ENCODE measurements around the gene EPS8L2. TPM values are rescaled to one million over a fixed set of nuclear protein-coding genes. Genes with fewer than 3 reads are reported as not detected.
"Not testable (repeated sequence)": the region's sequence is repeated elsewhere in the genome, so short reads cannot be mapped to it uniquely, and the experiment has no call there.

The EPS8L2 gene
- total RNA-seq, 1 experiment from 2014 or later = 1.8 TPM

DNA sequence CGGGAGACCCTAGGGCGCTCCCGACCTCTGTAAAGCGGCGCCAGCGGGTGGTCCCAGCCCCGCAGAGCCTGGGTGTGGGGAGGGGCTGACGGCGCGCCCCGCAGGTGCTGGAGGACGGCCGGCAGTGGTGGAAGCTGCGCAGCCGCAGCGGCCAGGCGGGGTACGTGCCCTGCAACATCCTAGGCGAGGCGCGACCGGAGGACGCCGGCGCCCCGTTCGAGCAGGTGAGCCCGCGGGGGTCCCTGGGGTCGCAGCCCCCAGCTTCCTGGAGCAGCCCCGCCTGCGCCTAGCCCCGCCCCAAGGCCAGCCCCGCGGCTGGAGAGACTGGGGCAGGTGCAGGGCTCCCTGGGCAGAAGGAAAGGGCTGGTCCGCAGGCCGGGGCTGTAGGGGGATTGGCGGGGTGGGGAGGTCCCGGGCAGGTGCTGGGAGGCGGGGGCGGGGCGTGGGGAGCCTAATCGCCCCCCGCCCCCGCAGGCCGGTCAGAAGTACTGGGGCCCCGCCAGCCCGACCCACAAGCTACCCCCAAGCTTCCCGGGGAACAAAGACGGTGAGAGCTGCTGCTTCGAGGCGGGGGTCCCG, 19.7 kb downstream of the EPS8L2 start:
- no peak for DNase-seq (ENCODE audit: low read depth)

DNA sequence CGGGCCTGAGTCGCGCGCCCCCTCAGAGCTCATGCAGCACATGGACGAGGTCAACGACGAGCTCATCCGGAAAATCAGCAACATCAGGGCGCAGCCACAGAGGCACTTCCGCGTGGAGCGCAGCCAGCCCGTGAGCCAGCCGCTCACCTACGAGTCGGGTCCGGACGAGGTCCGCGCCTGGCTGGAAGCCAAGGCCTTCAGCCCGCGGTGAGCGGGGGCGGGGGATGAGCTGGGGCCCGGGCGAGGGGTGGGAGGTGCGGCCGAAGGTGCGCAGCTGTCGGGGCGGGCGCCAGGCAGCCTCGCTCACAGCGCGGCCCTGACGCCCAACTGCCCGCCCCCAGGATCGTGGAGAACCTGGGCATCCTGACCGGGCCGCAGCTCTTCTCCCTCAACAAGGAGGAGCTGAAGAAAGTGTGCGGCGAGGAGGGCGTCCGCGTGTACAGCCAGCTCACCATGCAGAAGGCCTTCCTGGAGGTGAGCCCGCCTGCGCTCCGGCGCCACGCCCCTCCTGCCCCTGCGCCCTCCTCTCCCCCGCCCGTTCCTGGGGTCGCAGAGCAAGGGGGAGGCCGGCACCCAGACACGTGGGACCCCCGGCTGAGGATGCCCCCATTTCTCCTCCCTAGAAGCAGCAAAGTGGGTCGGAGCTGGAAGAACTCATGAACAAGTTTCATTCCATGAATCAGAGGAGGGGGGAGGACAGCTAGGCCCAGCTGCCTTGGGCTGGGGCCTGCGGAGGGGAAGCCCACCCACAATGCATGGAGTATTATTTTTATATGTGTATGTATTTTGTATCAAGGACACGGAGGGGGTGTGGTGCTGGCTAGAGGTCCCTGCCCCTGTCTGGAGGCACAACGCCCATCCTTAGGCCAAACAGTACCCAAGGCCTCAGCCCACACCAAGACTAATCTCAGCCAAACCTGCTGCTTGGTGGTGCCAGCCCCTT, 20.5 kb downstream of the EPS8L2 start:
- no peak for DNase-seq (ENCODE audit: low read depth)

DNA sequence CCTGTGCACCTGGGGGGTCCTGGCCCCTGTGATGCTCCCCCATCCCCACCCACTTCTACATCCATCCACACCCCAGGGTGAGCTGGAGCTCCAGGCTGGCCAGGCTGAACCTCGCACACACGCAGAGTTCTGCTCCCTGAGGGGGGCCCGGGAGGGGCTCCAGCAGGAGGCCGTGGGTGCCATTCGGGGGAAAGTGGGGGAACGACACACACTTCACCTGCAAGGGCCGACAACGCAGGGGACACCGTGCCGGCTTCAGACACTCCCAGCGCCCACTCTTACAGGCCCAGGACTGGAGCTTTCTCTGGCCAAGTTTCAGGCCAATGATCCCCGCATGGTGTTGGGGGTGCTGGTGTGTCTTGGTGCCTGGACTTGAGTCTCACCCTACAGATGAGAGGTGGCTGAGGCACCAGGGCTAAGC, 21.3 kb downstream of the EPS8L2 start:
- peak; percentile 23 for DNase-seq (ENCODE audit: low read depth)

DNA sequence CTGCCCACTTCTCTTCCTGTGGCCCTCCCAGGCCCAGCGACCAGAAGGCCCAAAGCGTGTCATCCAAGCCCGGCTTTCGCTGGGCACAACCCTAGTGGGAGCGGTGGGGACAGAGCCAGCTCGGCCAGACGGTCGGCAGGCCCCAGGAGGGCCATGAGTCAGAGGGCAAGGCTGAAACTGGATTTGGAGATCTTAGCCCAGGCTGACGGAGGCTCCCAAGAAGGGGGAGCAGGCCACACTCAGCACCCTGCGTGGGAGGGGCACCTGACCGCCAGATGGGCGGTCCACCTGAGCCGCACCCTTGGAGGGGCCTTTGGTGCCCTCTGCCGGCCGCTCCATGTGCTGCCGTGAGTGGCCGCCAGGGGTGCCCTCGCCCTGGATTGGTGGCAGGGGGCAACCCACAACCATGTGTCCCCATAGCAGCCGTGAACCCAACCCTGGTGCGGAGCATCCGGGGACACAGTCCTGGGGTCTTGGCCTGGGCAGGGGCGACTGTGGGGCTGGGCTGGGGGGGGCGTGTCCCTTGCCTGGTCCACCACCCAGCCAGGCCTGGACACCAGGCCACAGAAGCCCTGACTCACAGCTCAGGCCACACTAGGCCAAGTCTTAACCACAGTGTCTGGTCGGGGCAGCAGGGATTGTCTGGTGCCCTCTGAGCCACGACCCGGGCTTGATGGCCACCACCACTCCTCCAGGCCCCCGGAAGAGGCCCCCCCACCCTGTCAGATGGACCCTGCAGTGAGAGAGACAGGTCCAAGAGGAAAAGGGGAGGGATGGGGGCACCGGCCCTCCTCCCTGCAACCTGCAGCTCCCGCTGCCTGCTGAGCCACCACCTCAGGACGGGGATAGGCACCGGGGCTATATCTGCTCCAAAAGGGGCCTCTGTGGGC, 22.1 kb downstream of the EPS8L2 start:
- DNase-seq (ENCODE audit: low read depth) = peak; percentile 94

DNA sequence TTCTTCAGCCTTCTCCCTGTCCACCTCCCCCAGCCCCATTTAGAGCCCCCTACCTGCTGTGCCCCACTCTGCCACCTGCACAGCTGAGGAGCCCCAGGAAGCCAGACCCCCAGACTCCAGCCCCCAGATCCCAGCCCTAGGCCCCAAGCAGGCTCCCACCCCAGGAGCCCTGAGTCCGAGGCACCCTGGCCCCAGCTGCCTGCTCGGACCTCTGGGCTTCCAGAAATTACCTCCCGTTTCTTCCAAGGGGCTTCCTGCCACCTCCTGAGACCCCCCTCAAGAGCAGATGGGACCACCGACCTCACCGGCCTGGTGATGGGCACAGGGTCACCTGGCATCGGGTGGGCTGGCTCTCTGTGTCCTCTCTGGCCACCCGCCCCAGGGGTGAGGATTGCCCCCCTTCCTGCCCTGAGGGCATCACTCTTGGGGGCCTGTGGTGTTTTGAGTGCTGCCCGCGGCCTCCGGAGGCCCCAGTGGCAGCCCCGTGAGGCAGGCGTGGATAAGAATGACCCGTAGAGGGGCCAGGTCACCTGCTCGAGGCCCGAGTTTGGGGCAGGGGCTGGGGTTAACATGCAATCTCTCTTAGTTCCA, 23.0 kb downstream of the EPS8L2 start:
- DNase-seq (ENCODE audit: low read depth) = no peak

DNA sequence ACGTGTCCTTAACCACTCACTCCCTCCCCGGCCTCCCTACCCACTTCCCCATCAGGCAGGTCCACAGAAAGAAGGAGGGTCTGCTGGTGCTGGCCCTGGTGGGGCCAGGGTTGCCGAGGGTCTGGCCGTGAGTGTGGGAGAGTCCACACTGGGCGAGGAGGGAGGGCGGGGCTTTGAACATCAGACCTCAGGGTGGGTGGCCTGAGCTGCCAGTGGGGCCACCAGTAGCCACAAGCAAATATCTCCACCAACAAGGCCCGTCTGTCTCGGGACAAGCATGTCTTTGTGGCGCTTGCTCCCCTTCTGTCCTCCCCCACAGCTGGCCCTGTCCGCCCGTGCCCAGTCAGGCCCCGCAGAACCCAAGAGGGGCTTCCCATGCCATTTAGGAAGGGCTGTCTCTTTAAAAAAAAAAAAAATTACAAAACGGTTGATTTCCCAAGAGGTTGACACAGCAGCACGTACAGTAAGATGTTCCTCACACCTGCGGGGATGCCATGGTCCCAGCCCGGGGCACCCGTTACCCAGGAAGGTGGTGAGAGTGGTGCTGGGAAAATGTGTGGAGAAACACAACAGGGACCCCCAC, 23.6 kb downstream of the EPS8L2 start:
- DNase-seq (ENCODE audit: low read depth) = no peak

DNA sequence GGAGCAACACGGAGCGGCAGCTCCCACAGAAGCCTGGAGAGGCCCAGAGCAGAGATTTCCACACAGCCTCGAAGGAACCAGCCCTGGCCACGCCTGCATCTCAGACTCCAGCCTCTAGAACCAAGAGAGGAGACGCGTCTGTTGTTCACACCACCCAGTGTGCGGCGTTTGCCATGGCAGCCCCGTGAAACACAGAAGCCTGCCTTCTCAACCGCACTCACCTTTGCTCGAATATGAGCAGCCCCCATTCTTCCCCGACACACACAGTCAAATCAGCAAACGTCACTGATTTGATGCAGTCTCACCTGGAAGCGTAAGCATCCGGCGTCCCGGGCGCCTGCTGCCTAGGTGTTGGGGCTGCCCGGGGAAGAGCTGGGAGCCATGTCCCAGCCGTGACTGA, 27.0 kb downstream of the EPS8L2 start:
- DNase-seq (ENCODE audit: low read depth) = no peak

DNA sequence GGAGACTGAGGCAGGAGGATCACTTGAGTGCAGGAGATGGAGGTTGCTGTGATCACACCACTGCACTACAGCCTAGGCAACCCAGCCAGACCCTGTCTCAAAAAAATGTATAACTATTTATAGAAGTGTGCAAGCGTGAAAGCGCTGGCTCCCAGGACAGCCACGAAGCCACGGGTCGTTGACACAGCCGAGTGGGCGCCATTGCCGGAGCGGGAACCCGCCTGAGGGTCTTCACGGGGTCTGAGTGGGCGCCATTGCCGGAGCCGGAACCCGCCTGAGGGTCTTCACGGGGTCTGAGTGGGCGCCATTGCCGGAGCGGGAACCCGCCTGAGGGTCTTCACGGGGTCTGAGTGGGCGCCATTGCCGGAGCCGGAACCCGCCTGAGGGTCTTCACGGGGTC, 28.5 kb downstream of the EPS8L2 start:
- DNase-seq (ENCODE audit: low read depth) = not testable (repeated sequence)

DNA sequence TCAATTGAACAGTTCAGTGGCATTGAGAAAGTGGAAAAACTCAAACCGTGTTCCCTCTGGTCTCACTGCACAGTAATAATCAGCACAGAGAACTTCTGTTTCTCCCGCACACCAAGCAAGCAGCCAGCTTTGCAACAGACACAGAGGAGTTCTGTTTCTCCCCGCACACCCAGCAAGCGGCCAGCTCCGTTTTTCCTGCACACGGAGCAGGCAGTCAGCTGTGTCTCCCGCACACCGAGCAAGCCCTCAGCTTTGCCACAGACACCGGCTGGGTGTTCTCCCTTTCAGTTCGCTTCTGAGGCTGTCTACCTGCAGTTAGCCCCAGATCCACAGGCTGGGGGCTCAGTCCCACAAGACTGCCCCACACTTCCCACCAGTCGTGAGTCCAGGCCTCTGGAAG, 31.3 kb downstream of the EPS8L2 start:
- no peak for DNase-seq (ENCODE audit: low read depth)

DNA sequence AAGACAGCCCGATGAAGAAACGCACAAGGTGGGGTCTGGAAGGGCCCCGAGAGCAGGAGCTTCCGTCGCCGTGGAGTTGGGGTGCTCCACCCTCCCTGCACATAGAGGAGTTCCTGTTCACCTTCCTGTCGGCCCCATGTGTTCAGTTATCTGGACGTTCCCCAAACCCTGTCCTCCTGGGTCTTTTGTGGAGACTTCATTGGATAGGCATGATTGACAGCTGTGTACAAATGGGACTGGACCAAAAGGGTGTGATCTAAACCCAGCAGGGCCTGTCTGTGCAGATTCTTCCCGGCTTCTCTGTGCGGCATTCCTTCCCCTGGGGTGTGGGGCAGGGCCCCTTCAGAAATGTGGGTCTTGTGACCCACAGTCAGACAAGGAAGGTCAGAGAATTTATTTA, 31.9 kb downstream of the EPS8L2 start:
- not testable (repeated sequence) for DNase-seq (ENCODE audit: low read depth)

DNA sequence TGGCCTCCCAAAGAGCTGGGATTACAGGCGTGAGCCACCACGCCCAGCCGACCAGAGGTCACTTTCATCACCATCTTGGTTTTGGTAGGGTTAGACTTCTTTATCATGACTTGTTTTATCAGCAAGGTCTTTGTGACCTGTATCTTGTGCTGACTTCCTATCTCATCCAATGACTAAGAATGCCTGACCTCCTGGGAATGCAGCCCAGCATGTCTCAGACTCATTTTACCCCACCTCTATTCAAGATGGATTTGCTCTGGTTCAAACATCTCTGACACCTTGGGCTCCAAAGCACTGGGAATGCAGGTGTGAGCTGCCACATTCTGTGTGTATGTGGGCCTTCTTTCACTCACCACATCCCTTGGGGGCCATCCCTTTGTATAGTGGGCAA, 36.1 kb downstream of the EPS8L2 start:
- no peak for DNase-seq (ENCODE audit: low read depth)

DNA sequence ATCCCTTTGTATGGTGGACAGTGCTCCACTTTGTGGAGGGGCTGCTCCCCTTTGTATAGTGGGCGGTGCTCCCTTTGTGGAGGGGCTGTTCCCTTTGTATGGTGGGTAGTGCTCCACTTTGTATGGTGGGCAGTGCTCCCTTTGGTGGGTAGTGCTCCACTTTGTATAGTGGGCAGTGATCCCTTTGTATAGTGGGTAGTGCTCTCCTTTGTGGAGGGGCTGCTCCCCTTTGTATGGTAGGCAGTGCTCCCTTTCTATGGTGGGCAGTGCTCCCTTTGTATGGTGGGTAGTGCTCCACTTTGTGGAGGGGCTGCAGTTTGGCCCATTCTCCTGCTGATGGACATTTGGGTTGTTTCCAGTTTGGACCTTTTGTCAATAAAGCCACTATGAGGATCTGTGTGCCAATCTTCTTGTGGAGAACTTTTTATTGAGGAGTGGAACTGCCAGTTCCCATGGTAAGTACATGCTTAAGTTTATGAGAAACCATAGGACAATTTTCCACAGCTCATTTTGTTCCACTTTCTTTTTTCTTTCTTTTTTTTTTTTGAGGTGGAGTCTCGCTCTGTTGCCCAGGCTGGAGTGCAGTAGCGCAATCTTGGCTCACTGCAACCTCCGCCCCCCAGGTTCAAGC, 36.7 kb downstream of the EPS8L2 start:
- no peak for DNase-seq (ENCODE audit: low read depth)

DNA sequence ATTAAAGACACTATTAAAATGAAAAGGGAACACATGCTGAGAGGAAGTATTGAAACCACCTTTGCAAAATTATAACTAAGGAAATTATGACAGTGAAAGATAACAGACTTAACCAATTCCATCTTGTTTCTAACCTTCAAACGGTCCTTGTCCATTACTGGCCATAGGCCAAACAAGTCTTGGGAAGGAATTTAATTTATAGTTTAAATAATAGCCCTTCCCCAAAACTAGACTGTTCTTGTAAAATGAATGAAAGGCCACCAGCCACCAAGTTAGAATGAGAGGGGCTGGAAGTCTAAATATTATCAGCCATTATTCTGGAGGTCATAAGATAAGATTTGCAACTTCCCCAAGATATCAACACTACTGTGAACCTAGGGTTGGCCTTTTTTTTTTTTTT, 39.4 kb downstream of the EPS8L2 start:
- no peak for DNase-seq (ENCODE audit: low read depth)

DNA sequence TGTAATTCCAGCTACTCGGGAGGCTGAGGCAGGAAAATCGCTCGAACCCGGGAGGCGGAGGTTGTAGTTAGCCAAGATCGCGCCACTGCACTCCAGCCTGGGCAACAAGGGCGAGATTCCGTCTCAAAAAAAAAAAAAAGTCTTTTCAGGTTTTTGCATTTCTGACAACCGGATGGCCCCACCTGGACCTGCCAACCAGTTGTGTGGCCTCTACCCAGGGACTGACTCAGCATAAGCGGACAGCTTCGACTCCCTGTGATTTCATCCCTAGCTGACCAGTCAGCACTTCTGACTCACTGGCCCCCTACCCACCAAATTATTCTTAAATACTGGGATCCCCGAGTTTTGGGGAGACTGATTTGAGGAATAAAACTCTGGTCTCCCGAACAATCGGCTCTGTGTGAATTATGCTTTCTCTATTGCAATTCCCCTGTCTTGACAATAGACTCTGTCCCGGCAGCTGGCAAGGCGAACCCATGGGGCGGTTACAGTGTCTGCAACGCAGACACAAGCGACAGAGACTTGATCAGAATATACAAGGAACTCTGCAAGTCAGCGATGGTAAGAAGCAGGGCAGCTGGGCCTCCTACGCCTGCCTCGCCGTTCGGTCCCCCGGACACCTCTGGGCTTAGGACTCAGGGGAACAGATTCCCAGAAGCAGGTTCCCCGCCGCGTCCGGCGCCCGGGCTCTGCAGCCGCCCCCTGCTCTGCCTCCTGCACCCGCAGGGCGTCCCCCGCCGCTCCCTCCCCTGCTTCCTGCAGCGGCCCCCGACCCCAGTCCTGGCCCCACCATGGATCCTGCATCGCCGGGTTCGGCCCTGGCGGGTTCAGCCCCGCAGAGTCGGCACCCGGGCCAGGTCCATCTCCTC, 40.5 kb downstream of the EPS8L2 start:
- peak; percentile 34 for DNase-seq (ENCODE audit: low read depth)

DNA sequence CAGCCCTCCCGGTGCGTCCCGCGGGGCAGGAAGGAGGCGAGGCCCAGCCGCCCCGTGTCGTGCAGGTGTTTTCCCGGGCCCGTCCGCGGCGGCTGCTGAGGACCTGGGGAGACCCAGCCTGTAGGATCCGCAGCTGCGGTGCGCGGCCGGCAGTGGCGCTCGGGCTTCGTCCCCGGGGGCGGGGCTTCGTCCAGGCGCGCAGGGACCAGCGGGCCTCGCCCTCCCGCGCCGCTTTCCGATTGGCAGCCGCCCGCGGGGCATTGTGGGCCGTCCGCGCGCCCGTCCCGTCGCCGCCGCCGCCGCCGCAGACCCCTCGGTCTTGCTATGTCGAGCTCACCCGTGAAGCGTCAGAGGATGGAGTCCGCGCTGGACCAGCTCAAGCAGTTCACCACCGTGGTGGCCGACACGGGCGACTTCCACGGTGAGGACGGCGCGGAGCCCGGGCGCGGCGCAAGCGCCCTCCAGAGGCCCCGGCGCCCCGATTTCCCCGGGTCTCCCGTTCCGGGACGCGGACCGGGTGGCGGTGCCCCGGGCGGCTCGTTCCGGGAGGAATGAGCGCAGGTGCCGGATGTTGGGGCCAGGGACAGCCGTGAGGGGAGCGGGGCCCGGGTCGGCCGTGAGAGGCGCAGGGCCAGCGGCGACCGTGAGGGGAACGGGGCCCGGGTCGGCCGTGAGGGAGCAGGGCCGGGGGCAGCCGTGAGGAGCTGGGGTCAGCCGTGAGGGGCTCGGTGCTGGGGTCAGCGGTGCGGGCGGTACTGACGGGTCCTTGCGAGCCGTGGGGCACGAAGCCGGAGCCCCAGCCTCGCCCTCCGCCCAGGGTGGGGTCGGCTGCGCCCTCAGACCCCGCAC, 41.4 kb downstream of the EPS8L2 start, which contains the start of gene TALDO1:
TALDO1 (plus strand) TSS at position 307 of the 849 bp plus-strand sequence; CDS start at position 325, 18 bp downstream.
- DNase-seq (ENCODE audit: low read depth) = peak; percentile 94

DNA sequence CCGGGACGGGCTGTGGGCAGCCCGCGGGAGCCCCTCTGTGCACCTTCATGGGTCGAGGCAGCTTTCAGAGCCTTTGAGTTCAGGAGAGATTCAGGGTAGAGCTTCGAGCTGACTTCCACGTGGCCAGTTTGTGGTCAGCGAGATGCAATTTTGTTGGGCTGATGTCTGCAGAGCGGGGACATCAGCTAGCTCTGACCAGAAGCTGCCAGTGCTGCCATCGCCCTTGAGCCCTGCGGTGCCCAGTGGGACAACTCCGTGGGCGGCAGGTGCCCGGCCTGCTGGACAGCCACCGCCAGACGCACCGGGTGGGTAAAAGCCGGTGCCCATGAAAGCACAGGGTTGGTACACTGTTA, 42.0 kb downstream of the EPS8L2 start:
- no peak for DNase-seq (ENCODE audit: low read depth)

DNA sequence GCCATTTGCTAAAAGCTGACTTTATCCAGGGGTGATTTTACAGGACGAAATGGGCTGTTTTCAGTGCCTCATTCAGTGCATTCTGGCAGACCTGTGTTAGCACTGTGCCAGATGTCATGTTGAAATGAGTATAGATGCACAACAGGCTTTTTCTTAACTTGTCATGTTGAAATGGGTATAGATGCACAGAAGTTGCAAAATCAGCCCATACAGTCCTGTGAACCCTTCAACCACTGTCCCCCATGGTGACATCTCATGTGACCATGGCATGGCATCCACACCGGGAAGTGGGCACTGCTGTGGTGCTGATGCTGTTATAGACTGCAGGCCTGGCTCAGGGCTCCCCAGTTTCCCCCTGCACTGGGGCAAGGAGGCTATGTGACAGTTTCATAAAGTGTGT, 43.7 kb downstream of the EPS8L2 start:
- no peak for DNase-seq (ENCODE audit: low read depth)

DNA sequence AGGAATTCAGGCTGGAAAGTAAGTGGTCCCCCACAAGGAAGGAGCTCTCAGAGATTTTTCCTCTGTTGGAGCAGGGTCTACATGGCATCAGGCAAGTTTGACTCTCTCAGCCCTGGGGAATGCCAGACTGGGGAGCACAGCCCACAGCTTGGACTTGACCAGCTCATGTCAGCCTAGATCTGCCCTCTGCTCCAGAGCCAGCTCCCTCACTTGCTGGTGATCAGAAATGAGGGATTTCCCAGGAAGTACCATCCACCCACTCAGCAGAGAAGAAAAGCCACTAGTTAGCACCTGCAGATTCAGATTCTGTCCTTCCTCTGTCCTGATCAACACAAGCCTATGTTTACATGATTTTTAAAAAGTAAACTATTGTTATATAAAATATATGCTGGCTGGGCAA, 54.2 kb downstream of the EPS8L2 start:
- DNase-seq (ENCODE audit: low read depth) = no peak

DNA sequence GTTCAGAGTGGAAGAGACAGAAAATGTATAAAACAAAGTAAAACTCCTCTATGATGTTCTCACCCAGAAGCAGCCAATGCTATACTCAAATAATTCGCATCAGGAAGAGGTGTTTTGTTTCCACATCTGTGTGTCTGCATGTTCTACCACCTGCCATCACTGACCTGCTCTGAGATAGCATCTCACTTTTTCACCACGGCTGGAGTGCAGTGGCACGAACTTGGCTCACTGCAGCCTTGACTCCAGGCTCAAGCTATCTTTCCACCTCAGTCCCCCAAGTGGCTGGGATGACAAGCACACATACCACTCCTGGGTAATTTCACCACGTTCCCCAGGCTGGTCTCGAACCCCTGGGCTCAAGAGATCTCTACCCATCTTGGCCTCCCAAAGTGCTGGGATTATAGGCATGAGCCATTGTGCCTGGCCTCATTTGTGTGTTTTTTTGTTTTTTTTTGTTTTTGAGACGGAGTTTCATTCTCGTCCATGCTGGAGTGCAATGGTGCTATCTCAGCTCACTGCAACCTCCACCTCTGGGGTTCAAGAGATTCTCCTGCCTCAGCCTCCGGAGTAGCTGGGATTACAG, 55.6 kb downstream of the EPS8L2 start:
- no peak for DNase-seq (ENCODE audit: low read depth)
